Melanocyte of skin (primary cell): ENCODE results near the gene ZNF19. TPM values are rescaled to one million over a fixed set of nuclear protein-coding genes. Genes with fewer than 3 reads are reported as not detected.

Source experiments
- total RNA-seq, 2 donors: library from RNA; depleted of rRNA; stranded (reverse); fragments of >200 nt; gene quantifications; 2 replicates each; pipeline ENCODE4 v1.2.3, GENCODE V29; 2012

The ZNF19 gene
- total RNA-seq: 1 to 10 TPM; 3.0 to 3.1 TPM

DNA sequence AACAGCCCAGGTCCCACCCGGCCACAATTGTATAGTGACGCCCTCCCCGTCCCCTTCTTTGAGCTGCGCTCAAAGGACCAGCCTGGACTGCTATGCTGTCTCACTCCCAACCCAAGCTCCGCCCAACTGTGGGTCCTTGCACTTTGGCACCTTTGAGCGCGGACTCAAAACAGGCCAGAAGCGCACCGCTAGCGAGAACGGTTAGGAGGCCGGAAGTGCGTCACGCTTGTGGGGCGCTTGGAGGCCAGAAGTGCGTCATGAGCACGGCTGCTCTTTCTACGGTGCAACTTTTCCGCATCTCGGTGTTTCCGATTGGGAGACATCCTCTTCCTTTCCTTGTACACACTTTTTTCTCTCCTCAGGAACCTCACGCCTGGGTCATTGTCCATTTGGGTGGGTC lies at the start of gene ZNF19:
Gene ZNF19, minus strand, starts transcription at position 203 of the 400 bp plus-strand sequence. CDS start 7,210 bp downstream, outside the sequence.

DNA sequence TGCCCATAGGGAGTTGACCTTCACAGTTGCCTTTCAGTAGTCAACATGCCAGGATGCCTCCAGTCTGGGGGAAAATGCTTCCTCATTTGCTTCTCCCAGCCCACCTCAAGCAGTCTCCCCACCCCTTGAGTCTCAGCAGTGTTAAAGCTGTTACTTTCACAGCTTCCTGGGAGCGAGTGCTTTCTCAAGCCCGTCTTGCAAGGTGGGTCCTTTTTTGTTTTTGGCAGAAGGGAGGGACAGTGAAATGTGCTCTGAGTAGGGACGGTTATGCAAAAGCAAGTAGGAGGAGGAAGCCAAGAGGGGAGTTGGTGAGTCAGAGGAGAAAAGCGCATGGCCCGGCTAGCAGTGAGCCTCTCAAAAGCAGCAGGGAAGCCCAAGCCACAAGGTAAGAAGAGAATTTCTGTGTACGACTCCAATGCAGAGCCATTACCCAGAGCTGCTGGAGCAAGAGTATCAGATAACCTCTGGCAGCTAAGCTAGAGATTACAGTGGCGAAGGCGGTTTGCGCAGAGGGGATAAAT lies 37.0 kb upstream of the ZNF19 start, which contains the start of gene CHST4:
Gene CHST4, plus strand, starts transcription at position 316 of the 521 bp plus-strand sequence. CDS start 10,252 bp downstream, outside the sequence.

DNA sequence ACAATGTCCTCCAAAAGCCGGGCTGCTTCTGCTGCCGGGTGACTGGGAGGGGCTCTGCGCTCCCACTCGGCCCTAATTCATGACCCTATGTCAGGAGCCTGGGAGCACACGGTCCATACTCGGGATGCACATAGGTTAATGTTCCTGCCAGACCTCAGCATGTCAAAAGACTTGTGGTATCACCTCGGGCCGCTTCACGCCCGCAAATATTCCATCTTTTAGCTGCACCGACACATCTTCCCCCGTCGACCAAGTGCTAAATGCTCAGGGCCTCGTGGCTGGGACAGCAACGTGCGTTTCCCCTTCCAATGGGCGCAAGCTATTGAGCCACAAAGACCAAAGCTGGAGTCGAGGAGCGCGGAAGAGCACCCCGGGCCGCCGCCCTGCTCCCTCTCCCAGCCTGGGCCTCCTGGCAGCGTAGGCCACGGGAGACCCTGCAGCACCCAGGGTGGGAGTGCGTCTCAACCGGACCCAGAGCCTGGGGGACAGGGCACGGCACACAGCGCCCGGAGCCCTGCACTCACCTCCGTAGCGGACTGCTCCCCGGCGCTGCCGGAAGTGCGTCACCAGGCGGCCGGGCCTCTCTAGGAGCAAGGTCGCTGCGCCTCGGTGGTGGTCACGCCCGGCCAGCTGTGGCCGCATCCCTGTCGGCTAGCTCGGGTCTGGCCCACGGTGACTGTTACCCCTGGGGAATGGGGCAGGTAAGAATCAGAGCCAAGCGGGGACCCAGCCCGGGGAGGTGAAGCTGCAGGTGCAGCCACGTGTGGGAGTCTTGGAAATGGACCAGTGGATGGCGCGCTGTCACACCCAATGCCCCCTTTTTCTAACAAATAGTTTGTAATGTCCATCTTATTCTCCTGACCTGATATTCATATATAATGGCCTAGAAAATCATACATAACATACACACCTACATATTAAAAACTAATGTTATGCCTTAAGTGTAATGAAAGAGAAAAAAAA lies 27.2 kb downstream of the ZNF19 start, which contains the start of gene ZNF23:
Gene ZNF23, minus strand, starts transcription at position 562 of the 963 bp plus-strand sequence. CDS start 5,451 bp downstream, outside the sequence.

DNA sequence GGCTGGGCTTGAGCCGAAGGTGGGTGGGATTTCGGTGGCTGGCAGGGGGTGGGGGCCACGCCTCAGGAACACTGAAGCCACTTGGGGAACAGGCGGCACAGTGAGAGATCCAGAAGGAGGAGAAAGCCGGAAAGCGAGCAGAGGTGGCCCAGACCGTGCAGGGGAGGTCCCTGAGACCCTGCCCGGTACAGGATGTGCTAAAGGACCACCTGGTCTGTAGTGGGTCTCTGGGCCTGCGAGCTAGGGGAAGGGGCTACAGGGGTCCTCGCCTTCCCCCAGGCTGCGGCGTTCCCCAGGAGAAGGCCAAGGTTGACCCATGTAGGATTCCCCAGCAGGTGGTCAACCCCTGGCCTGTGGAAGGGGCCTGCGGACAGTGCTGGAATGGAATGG lies 47.1 kb downstream of the ZNF19 start, which contains the start of gene TLE7:
Gene TLE7, minus strand, starts transcription at position 4 of the 390 bp plus-strand sequence. CDS start 8,730 bp downstream, outside the sequence.

Other genes with a start within 250 kb of the ZNF19 start
- gene CMTR2, start 199.9 kb downstream of the ZNF19 start, total RNA-seq: 10 to 100 TPM; 30.3 to 30.6 TPM
- under 1 TPM in 1 of 2 donors, not detected in 1; under 0.01 TPM for gene CALB2, start 130.6 kb downstream of the ZNF19 start, total RNA-seq
- gene TLE7, start 47.3 kb downstream of the ZNF19 start, total RNA-seq: not detected
- 1 to 10 TPM; 3.1 to 4.7 TPM for gene ZNF23, start 27.1 kb downstream of the ZNF19 start, total RNA-seq
- gene CHST4, start 37.1 kb upstream of the ZNF19 start, total RNA-seq: not detected
- not detected for gene TAT, start 87.8 kb upstream of the ZNF19 start, total RNA-seq
- gene MARVELD3, start 136.9 kb upstream of the ZNF19 start, total RNA-seq: not detected
- 1 to 10 TPM; 7.2 to 9.3 TPM for gene PHLPP2, start 235.4 kb upstream of the ZNF19 start, total RNA-seq